GM23338 (cell line): Measurements from ENCODE around the gene MATN1.

Experiments
- CREB1 ChIP-seq: fragments of 250-450 bp; sonication (Bioruptor Pico); IDR thresholded peaks from 2 replicates; pipeline ENCODE4 v1.5.0; 2020; ENCODE audit warnings: low read depth, mild to moderate bottlenecking, moderate library complexity
- EZH2 ChIP-seq: fragments of 200-600 bp; sonication (generic); IDR thresholded peaks from one replicate; pipeline ENCODE4 v1.8.0; 2017; ENCODE audit warnings: antibody characterized with exemption, mild to moderate bottlenecking, low read depth; ENCODE audit not compliant: unreplicated experiment
- EZH2phosphoT487 ChIP-seq: fragments of 200-600 bp; sonication (generic); IDR thresholded peaks from one replicate; pipeline ENCODE4 v1.8.1; 2018; ENCODE audit warnings: antibody characterized with exemption; ENCODE audit not compliant: unreplicated experiment
- JUNB ChIP-seq: IDR thresholded peaks from one replicate; pipeline ENCODE4 v1.6.1; 2016; ENCODE audit warnings: antibody characterized with exemption; ENCODE audit not compliant: unreplicated experiment
- NANOG ChIP-seq: IDR thresholded peaks from 2 replicates; pipeline ENCODE4 v1.6.1; 2016; ENCODE audit warnings: antibody characterized with exemption, borderline replicate concordance
- POLR2AphosphoS5 ChIP-seq: IDR thresholded peaks from 2 replicates; pipeline ENCODE4 v1.6.1; 2016; ENCODE audit warnings: antibody characterized with exemption, low read depth
- REST ChIP-seq: IDR thresholded peaks from one replicate; pipeline ENCODE4 v1.6.1; 2018; ENCODE audit warnings: antibody characterized with exemption; ENCODE audit not compliant: unreplicated experiment
- STAT1 ChIP-seq: IDR thresholded peaks from one replicate; pipeline ENCODE4 v1.6.1; 2016; ENCODE audit warnings: antibody characterized with exemption; ENCODE audit not compliant: unreplicated experiment
- ZNF114 ChIP-seq: fragments of 250-450 bp; sonication (Bioruptor Pico); IDR thresholded peaks from 2 replicates; pipeline ENCODE4 v1.5.0; 2020; ENCODE audit warnings: mild to moderate bottlenecking, moderate library complexity
- ZNF331 ChIP-seq: fragments of 250-450 bp; sonication (Bioruptor Pico); IDR thresholded peaks from 2 replicates; pipeline ENCODE4 v1.5.0; 2020; ENCODE audit warnings: low read depth, mild to moderate bottlenecking, moderate library complexity
- TF ChIP-seq, protein P1 (sequence below), 2 experiments: fragments of 200-600 bp in 1 of 2; sonication (generic) in 1 of 2; conservative IDR thresholded peaks; 2 replicates each; pipeline versions ENCODE4 v1.5.1 to v1.6.1; 2016 to 2017; ENCODE audit warnings: antibody characterized with exemption in 2 of 2, low read depth in 2 of 2, mild to moderate bottlenecking in 2 of 2, moderate library complexity in 1 of 2
- TF ChIP-seq, protein P2 (sequence below): IDR thresholded peaks from 2 replicates; pipeline ENCODE4 v1.6.1; 2016; ENCODE audit warnings: antibody characterized with exemption
- TF ChIP-seq, protein P3 (sequence below): fragments of 250-450 bp; sonication (Bioruptor Pico); IDR thresholded peaks from 2 replicates; pipeline ENCODE4 v1.5.0; 2020; ENCODE audit warnings: mild to moderate bottlenecking, moderate library complexity

GRCh38 chr1:30693822-30694221 is 29.6 kb downstream of the MATN1 start:
- TF ChIP-seq POLR2AphosphoS5 (no peak), EZH2 (no peak), CREB1 (CRISPR knock-in tag) (no peak), NANOG (no peak), REST (no peak), EZH2phosphoT487 (no peak), ZNF331 (CRISPR knock-in tag) (no peak), JUNB (no peak), ZNF114 (no peak), STAT1 (no peak)
- TF ChIP-seq, protein P1, sequence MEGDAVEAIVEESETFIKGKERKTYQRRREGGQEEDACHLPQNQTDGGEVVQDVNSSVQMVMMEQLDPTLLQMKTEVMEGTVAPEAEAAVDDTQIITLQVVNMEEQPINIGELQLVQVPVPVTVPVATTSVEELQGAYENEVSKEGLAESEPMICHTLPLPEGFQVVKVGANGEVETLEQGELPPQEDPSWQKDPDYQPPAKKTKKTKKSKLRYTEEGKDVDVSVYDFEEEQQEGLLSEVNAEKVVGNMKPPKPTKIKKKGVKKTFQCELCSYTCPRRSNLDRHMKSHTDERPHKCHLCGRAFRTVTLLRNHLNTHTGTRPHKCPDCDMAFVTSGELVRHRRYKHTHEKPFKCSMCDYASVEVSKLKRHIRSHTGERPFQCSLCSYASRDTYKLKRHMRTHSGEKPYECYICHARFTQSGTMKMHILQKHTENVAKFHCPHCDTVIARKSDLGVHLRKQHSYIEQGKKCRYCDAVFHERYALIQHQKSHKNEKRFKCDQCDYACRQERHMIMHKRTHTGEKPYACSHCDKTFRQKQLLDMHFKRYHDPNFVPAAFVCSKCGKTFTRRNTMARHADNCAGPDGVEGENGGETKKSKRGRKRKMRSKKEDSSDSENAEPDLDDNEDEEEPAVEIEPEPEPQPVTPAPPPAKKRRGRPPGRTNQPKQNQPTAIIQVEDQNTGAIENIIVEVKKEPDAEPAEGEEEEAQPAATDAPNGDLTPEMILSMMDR (conservative IDR thresholded peaks at IDR 0.05; ENCODE audit: low read depth in 2 of 2), result no peak
- TF ChIP-seq, protein P2, sequence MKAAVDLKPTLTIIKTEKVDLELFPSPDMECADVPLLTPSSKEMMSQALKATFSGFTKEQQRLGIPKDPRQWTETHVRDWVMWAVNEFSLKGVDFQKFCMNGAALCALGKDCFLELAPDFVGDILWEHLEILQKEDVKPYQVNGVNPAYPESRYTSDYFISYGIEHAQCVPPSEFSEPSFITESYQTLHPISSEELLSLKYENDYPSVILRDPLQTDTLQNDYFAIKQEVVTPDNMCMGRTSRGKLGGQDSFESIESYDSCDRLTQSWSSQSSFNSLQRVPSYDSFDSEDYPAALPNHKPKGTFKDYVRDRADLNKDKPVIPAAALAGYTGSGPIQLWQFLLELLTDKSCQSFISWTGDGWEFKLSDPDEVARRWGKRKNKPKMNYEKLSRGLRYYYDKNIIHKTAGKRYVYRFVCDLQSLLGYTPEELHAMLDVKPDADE, result no peak
- TF ChIP-seq, protein P3, sequence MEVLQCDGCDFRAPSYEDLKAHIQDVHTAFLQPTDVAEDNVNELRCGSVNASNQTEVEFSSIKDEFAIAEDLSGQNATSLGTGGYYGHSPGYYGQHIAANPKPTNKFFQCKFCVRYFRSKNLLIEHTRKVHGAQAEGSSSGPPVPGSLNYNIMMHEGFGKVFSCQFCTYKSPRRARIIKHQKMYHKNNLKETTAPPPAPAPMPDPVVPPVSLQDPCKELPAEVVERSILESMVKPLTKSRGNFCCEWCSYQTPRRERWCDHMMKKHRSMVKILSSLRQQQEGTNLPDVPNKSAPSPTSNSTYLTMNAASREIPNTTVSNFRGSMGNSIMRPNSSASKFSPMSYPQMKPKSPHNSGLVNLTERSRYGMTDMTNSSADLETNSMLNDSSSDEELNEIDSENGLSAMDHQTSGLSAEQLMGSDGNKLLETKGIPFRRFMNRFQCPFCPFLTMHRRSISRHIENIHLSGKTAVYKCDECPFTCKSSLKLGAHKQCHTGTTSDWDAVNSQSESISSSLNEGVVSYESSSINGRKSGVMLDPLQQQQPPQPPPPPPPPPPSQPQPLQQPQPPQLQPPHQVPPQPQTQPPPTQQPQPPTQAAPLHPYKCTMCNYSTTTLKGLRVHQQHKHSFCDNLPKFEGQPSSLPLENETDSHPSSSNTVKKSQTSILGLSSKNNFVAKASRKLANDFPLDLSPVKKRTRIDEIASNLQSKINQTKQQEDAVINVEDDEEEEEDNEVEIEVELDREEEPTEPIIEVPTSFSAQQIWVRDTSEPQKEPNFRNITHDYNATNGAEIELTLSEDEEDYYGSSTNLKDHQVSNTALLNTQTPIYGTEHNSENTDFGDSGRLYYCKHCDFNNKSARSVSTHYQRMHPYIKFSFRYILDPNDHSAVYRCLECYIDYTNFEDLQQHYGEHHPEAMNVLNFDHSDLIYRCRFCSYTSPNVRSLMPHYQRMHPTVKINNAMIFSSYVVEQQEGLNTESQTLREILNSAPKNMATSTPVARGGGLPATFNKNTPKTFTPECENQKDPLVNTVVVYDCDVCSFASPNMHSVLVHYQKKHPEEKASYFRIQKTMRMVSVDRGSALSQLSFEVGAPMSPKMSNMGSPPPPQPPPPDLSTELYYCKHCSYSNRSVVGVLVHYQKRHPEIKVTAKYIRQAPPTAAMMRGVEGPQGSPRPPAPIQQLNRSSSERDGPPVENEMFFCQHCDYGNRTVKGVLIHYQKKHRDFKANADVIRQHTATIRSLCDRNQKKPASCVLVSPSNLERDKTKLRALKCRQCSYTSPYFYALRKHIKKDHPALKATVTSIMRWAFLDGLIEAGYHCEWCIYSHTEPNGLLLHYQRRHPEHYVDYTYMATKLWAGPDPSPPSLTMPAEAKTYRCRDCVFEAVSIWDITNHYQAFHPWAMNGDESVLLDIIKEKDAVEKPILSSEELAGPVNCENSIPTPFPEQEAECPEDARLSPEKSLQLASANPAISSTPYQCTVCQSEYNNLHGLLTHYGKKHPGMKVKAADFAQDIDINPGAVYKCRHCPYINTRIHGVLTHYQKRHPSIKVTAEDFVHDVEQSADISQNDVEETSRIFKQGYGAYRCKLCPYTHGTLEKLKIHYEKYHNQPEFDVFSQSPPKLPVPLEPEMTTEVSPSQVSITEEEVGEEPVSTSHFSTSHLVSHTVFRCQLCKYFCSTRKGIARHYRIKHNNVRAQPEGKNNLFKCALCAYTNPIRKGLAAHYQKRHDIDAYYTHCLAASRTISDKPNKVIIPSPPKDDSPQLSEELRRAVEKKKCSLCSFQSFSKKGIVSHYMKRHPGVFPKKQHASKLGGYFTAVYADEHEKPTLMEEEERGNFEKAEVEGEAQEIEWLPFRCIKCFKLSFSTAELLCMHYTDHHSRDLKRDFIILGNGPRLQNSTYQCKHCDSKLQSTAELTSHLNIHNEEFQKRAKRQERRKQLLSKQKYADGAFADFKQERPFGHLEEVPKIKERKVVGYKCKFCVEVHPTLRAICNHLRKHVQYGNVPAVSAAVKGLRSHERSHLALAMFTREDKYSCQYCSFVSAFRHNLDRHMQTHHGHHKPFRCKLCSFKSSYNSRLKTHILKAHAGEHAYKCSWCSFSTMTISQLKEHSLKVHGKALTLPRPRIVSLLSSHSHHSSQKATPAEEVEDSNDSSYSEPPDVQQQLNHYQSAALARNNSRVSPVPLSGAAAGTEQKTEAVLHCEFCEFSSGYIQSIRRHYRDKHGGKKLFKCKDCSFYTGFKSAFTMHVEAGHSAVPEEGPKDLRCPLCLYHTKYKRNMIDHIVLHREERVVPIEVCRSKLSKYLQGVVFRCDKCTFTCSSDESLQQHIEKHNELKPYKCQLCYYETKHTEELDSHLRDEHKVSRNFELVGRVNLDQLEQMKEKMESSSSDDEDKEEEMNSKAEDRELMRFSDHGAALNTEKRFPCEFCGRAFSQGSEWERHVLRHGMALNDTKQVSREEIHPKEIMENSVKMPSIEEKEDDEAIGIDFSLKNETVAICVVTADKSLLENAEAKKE, result no peak
